ENCODE data around the gene GPRC5C. TPM values are rescaled to one million over a fixed set of nuclear protein-coding genes. Genes with fewer than 3 reads are reported as not detected.

Gene GPRC5C
- total RNA-seq, 1 donor from 2014 or later = 70.4 TPM

GRCh38 chr17:74473294-74473693 is 41.4 kb downstream of the GPRC5C start:
- H3K79me2 ChIP-seq (ENCODE audit: insufficient read depth, low read length) = no peaks in the 10 kb centered on the region
- H3K4me1 Mint-ChIP-seq (ENCODE audit: low read depth, unreplicated experiment) = no peaks in the 10 kb centered on the region
- H3K4me3 Mint-ChIP-seq (ENCODE audit: unreplicated experiment) = no peak overlapping the region
- no peaks in the 10 kb centered on the region for H3K36me3 Mint-ChIP-seq (ENCODE audit: low read depth, unreplicated experiment)
- no peaks in the 10 kb centered on the region for H3K9me3 ChIP-seq (ENCODE audit: insufficient read depth, low read depth, low read length)
- H3K4me2 ChIP-seq (ENCODE audit: low read length) = no peak overlapping the region
- no peak overlapping the region for H3K4me3 ChIP-seq (ENCODE audit: insufficient read depth, low read depth, low read length)
- H2AFZ ChIP-seq (ENCODE audit: low read depth, low read length) = no peak overlapping the region
- H3K27me3 Mint-ChIP-seq (ENCODE audit: low read depth, unreplicated experiment) = peaks cover 46% of the 10 kb centered on the region
- H3K27ac ChIP-seq (ENCODE audit: low read depth, low read length) = no peak overlapping the region
- TF ChIP-seq EZH2 (IDR thresholded peaks at IDR 0.05; ENCODE audit: insufficient read depth, low read length) = no peak
- TF ChIP-seq CTCF (IDR thresholded peaks at IDR 0.05; ENCODE audit: insufficient read depth, low read depth, low read length) = no peak
- H3K9ac ChIP-seq (ENCODE audit: low read length) = no peak overlapping the region
- no peaks in the 10 kb centered on the region for H3K36me3 ChIP-seq (ENCODE audit: insufficient read depth, low read length)
- no peaks in the 10 kb centered on the region for H4K20me1 ChIP-seq (ENCODE audit: insufficient read depth, low read length)
- peaks cover under 1% of the 10 kb centered on the region for H3K27me3 ChIP-seq (ENCODE audit: insufficient read depth, low read length)
- H3K4me1 ChIP-seq (ENCODE audit: insufficient read depth, low read length) = no peaks in the 10 kb centered on the region
- DNase-seq (ENCODE audit: low read depth) (no peak), FAIRE-seq (no peak)
- H3K27ac Mint-ChIP-seq (ENCODE audit: unreplicated experiment) = no peak overlapping the region
- H3K9me3 Mint-ChIP-seq (ENCODE audit: unreplicated experiment) = peaks cover 21% of the 10 kb centered on the region

GRCh38 chr17:74474043-74474792 is 42.3 kb downstream of the GPRC5C start:
- no peak overlapping the region for H3K4me3 ChIP-seq (ENCODE audit: insufficient read depth, low read depth, low read length)
- Mint-ChIP-seq H3K27ac (ENCODE audit: unreplicated experiment) (no peak overlapping the region), H3K36me3 (ENCODE audit: low read depth, unreplicated experiment) (no peaks in the 10 kb centered on the region), H3K27me3 (ENCODE audit: low read depth, unreplicated experiment) (peaks cover 54% of the 10 kb centered on the region), H3K4me1 (ENCODE audit: low read depth, unreplicated experiment) (no peaks in the 10 kb centered on the region), H3K9me3 (ENCODE audit: unreplicated experiment) (peaks cover 21% of the 10 kb centered on the region), H3K4me3 (ENCODE audit: unreplicated experiment) (no peak overlapping the region)
- DNase-seq (ENCODE audit: low read depth) (no peak), FAIRE-seq (no peak)
- no peaks in the 10 kb centered on the region for H3K4me1 ChIP-seq (ENCODE audit: insufficient read depth, low read length)
- H4K20me1 ChIP-seq (ENCODE audit: insufficient read depth, low read length) = no peaks in the 10 kb centered on the region
- H3K36me3 ChIP-seq (ENCODE audit: insufficient read depth, low read length) = no peaks in the 10 kb centered on the region
- peaks cover 2% of the 10 kb centered on the region for H3K27me3 ChIP-seq (ENCODE audit: insufficient read depth, low read length)
- H3K9me3 ChIP-seq (ENCODE audit: insufficient read depth, low read depth, low read length) = no peaks in the 10 kb centered on the region
- H3K27ac ChIP-seq (ENCODE audit: low read depth, low read length) = no peak overlapping the region
- no peaks in the 10 kb centered on the region for H3K79me2 ChIP-seq (ENCODE audit: insufficient read depth, low read length)
- no peak overlapping the region for H3K4me2 ChIP-seq (ENCODE audit: low read length)
- H2AFZ ChIP-seq (ENCODE audit: low read depth, low read length) = no peak overlapping the region
- no peak for TF ChIP-seq CTCF (IDR thresholded peaks at IDR 0.05; ENCODE audit: insufficient read depth, low read depth, low read length)
- TF ChIP-seq EZH2 (IDR thresholded peaks at IDR 0.05; ENCODE audit: insufficient read depth, low read length) = no peak
- H3K9ac ChIP-seq (ENCODE audit: low read length) = no peak overlapping the region

- H3K27me3 Mint-ChIP-seq (ENCODE audit: low read depth, unreplicated experiment) = peaks cover 57% of the 10 kb centered on the region
- FAIRE-seq (no peak), DNase-seq (ENCODE audit: low read depth) (no peak)
- Histone ChIP-seq H2AFZ (ENCODE audit: low read depth, low read length) (no peak overlapping the region), H3K27ac (ENCODE audit: low read depth, low read length) (no peak overlapping the region), H3K79me2 (ENCODE audit: insufficient read depth, low read length) (no peaks in the 10 kb centered on the region), H3K4me1 (ENCODE audit: insufficient read depth, low read length) (no peaks in the 10 kb centered on the region), H3K4me2 (ENCODE audit: low read length) (no peak overlapping the region), H3K9ac (ENCODE audit: low read length) (no peak overlapping the region), H3K9me3 (ENCODE audit: insufficient read depth, low read depth, low read length) (no peaks in the 10 kb centered on the region), H3K4me3 (ENCODE audit: insufficient read depth, low read depth, low read length) (no peak overlapping the region), H3K36me3 (ENCODE audit: insufficient read depth, low read length) (no peaks in the 10 kb centered on the region), H3K27me3 (ENCODE audit: insufficient read depth, low read length) (peaks cover 2% of the 10 kb centered on the region), H4K20me1 (ENCODE audit: insufficient read depth, low read length) (no peaks in the 10 kb centered on the region)
- H3K27ac Mint-ChIP-seq (ENCODE audit: unreplicated experiment) = no peak overlapping the region
- no peak overlapping the region for H3K4me3 Mint-ChIP-seq (ENCODE audit: unreplicated experiment)
- H3K9me3 Mint-ChIP-seq (ENCODE audit: unreplicated experiment) = peaks cover 21% of the 10 kb centered on the region
- no peaks in the 10 kb centered on the region for H3K4me1 Mint-ChIP-seq (ENCODE audit: low read depth, unreplicated experiment)
- no peaks in the 10 kb centered on the region for H3K36me3 Mint-ChIP-seq (ENCODE audit: low read depth, unreplicated experiment)
- TF ChIP-seq EZH2 (IDR thresholded peaks at IDR 0.05; ENCODE audit: insufficient read depth, low read length) = no peak
- no peak for TF ChIP-seq CTCF (IDR thresholded peaks at IDR 0.05; ENCODE audit: insufficient read depth, low read depth, low read length)
These were observed 43.3 kb downstream of the GPRC5C start for GRCh38 chr17:74475189-74475588.
